Memory B cell (primary cell): Measurements from ENCODE around the gene SUCLA2.
"Not testable (repeated sequence)": the region's sequence is repeated elsewhere in the genome, so short reads cannot be mapped to it uniquely, and the experiment has no call there.

Experiments used
- ATAC-seq: fragments of 150-1000 bp; cut with Tn5 transposase; 2 replicates; pipeline ENCODE4 v1.10.0; 2021; ENCODE audit warnings: low read depth, mild to moderate bottlenecking, moderate library complexity
- DNase-seq, 2 donors: peaks; one replicate each; pipeline ENCODE4 v3.0.0; 2022; ENCODE audit warnings: low spot score in 2 of 2
- H3K27ac Mint-ChIP-seq: one replicate; pipeline ENCODE4 v1.8.0; 2022; ENCODE audit warnings: mild to moderate bottlenecking, moderate library complexity, mixed read lengths
- H3K27me3 Mint-ChIP-seq: one replicate; pipeline ENCODE4 v1.8.0; 2022; ENCODE audit warnings: mixed read lengths
- H3K36me3 Mint-ChIP-seq: one replicate; pipeline ENCODE4 v1.8.0; 2022; ENCODE audit warnings: mild to moderate bottlenecking, mixed read lengths
- H3K4me1 Mint-ChIP-seq: one replicate; pipeline ENCODE4 v1.8.0; 2022; ENCODE audit warnings: mixed read lengths
- H3K4me3 Mint-ChIP-seq: one replicate; pipeline ENCODE4 v1.8.0; 2022; ENCODE audit warnings: mild to moderate bottlenecking, moderate library complexity, mixed read lengths
- H3K9me3 Mint-ChIP-seq: one replicate; pipeline ENCODE4 v1.8.0; 2022; ENCODE audit warnings: mixed read lengths

SUCLA2 gene

DNA sequence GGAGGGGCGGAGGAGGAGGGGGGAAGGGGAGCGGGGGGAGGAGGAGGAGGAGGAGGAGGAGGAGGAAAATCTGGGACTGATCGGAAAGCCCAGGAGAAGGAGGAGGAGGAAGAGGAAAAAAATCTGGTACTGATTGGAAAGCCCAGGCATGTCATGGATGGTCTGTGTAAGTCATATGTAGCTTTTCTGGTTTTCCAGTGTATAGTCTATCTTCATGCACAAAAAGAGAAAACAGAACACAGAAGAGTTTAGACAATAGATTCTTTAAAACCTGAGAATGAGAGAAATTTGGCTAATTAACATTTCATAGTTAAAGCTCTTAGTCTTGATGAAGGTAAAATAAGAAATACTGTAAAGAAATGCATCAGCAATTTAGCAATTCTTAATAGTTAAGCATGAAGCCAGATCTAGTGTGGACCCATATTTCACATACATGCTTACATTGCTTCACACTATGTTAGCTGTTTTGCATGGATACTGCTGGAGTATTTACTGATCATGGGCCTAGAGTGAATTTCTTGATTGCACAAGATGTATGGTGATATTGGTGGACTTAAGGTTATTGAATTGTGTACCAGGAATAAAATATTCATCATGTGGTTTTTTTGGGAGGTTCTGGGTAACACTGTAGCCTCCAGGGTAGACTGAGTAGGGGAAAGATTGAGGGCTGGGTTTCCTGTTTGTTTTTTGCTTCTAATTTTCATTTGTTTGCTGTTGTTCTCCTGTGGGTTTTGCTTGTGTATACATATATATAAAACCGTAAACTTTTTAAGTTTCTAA lies 41.4 kb downstream of the SUCLA2 start:
- no peak for ATAC-seq

DNA sequence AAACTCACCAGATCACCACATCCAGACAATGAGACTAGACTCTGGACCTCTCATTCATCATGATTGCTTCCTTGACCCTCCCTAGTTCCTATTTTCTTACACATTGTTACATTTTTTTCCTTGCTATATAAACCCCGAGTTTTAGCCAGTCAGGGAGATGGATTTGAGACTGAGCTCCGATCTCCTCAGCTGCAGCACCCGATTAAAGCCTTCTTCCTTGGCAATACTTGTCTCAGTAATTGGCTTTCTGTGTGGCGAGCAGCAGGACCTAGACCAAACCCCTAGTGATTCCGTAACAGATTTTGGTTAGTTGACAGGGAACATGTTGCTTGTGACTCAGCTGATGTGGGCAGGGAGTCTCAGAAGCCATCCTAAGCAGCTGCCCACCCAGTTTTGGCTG lies 44.0 kb downstream of the SUCLA2 start:
- ATAC-seq (no peak), DNase-seq (no peak)
- peaks cover 63% of the 10 kb centered on the region for H3K36me3 Mint-ChIP-seq
- H3K9me3 Mint-ChIP-seq = peaks cover 10% of the 10 kb centered on the region
- H3K27ac Mint-ChIP-seq = no peak overlapping the region
- H3K4me3 Mint-ChIP-seq = no peak overlapping the region
- no peaks in the 10 kb centered on the region for H3K4me1 Mint-ChIP-seq
- H3K27me3 Mint-ChIP-seq = no peaks in the 10 kb centered on the region

More for the DNA sequence above, 41.4 kb downstream of the SUCLA2 start:
- DNase-seq = no peak
- Mint-ChIP-seq H3K9me3 (peaks cover 10% of the 10 kb centered on the region), H3K36me3 (peaks cover 63% of the 10 kb centered on the region), H3K4me1 (no peaks in the 10 kb centered on the region), H3K27me3 (no peaks in the 10 kb centered on the region), H3K4me3 (no peak overlapping the region), H3K27ac (no peak overlapping the region)

GRCh38 chr13:47955836-47956235 lies 45.2 kb downstream of the SUCLA2 start:
- H3K27ac Mint-ChIP-seq = no peak overlapping the region
- no peaks in the 10 kb centered on the region for H3K27me3 Mint-ChIP-seq
- peaks cover 10% of the 10 kb centered on the region for H3K9me3 Mint-ChIP-seq
- no peak for ATAC-seq
- H3K36me3 Mint-ChIP-seq = peaks cover 70% of the 10 kb centered on the region
- no peak overlapping the region for H3K4me3 Mint-ChIP-seq
- DNase-seq = no peak
- H3K4me1 Mint-ChIP-seq = no peaks in the 10 kb centered on the region

DNA sequence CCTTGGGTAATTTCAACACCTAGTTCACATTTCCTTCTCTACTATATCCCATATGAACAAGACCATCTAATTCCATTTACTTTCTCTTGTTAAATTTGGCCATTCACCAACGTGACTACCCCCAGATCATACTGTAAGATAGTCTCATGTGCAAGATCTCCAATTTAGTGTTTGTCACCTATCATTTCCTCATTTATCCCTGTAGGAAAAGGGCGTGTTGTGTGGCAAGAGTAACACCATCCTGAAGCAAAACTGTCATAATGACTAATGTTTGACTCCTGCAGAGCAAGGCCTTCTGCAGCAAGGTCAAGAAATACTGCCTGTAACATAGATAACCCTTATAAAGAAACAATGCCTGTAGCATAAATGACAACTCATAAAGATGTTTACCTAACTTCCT lies 51.3 kb downstream of the SUCLA2 start:
- Mint-ChIP-seq H3K9me3 (no peaks in the 10 kb centered on the region), H3K36me3 (peaks cover 46% of the 10 kb centered on the region), H3K27ac (no peak overlapping the region)

DNA sequence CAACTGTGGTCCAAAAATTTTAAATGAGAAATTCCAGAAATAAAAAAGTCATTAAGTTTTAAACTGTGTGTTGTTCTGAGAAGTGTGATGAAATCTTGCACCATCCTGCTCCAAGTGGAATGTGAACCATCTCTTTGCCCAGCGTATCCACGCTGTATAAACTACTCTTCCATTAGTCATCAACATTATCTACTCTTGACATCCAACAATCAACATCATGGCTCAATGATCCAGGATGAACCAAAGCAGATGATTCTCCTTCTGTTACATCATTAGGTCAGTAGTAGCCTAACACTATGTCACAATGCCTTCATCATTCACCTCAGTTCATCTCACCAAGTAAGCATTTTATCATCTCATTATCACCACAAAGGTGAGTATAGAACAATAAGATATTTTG lies 55.3 kb downstream of the SUCLA2 start:
- DNase-seq (no peak), ATAC-seq (no peak)
- peaks cover 39% of the 10 kb centered on the region for H3K36me3 Mint-ChIP-seq
- no peak overlapping the region for H3K27ac Mint-ChIP-seq
- H3K9me3 Mint-ChIP-seq = no peaks in the 10 kb centered on the region
- no peaks in the 10 kb centered on the region for H3K4me1 Mint-ChIP-seq
- H3K27me3 Mint-ChIP-seq = no peaks in the 10 kb centered on the region
- H3K4me3 Mint-ChIP-seq = no peak overlapping the region

More for the DNA sequence above, 51.3 kb downstream of the SUCLA2 start:
- ATAC-seq (no peak), DNase-seq (no peak)
- H3K4me3 Mint-ChIP-seq = no peak overlapping the region
- no peaks in the 10 kb centered on the region for H3K4me1 Mint-ChIP-seq
- H3K27me3 Mint-ChIP-seq = no peaks in the 10 kb centered on the region

DNA sequence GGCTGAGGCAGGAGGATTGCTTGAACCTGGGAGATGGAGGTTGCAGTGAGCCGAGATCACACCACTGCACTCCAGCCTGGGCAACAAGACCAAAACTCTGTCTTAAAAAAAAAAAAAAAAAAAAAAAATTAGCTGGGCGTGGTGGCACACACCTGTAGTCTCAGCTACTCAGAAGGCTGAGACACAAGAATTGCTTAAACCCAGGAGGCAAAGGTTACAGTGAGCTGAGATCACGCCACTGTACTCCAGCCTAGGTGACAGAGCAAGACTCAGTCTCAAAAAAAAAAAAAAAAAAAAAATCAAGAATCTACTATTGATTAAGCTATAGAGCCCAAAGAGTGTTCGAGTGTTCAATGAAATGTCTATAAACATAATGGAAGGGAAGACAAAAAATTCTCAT lies 55.9 kb downstream of the SUCLA2 start:
- peaks cover 37% of the 10 kb centered on the region for H3K36me3 Mint-ChIP-seq
- not testable (repeated sequence) for H3K9me3 Mint-ChIP-seq, DNase-seq, H3K27ac Mint-ChIP-seq, H3K4me3 Mint-ChIP-seq, H3K4me1 Mint-ChIP-seq, H3K27me3 Mint-ChIP-seq, ATAC-seq

DNA sequence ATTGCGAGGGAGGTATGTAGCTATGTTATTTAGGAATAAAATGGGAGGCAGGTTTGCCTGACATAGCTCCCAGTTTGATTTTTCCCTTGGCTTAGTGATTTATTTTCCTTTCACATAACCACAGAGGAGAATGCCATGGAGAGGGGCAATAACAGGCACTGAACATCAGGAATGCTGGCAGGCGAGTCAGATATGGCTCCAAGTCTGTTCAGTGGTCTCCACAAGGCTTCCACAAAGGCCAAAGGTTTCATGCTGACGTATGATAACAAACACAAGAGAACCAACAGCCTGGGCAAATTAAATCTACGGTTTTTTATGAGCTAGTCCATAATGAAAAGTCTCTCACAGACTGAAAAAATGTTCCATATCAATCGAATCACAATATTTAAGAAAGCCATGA lies 66.7 kb downstream of the SUCLA2 start:
- H3K4me1 Mint-ChIP-seq = no peaks in the 10 kb centered on the region
- H3K36me3 Mint-ChIP-seq = peaks cover 15% of the 10 kb centered on the region
- no peaks in the 10 kb centered on the region for H3K9me3 Mint-ChIP-seq
- H3K27ac Mint-ChIP-seq = no peak overlapping the region
- DNase-seq = no peak
- no peak for ATAC-seq
- H3K27me3 Mint-ChIP-seq = no peaks in the 10 kb centered on the region
- no peak overlapping the region for H3K4me3 Mint-ChIP-seq

- no peak overlapping the region for H3K4me3 Mint-ChIP-seq
- no peaks in the 10 kb centered on the region for H3K4me1 Mint-ChIP-seq
- H3K9me3 Mint-ChIP-seq = no peaks in the 10 kb centered on the region
- ATAC-seq = no peak
- H3K36me3 Mint-ChIP-seq = peaks cover 10% of the 10 kb centered on the region
- no peaks in the 10 kb centered on the region for H3K27me3 Mint-ChIP-seq
- peak overlapping the region; percentile 15 for H3K27ac Mint-ChIP-seq
- DNase-seq = no peak
These were observed 67.8 kb downstream of the SUCLA2 start for GRCh38 chr13:47932950-47933923.

DNA sequence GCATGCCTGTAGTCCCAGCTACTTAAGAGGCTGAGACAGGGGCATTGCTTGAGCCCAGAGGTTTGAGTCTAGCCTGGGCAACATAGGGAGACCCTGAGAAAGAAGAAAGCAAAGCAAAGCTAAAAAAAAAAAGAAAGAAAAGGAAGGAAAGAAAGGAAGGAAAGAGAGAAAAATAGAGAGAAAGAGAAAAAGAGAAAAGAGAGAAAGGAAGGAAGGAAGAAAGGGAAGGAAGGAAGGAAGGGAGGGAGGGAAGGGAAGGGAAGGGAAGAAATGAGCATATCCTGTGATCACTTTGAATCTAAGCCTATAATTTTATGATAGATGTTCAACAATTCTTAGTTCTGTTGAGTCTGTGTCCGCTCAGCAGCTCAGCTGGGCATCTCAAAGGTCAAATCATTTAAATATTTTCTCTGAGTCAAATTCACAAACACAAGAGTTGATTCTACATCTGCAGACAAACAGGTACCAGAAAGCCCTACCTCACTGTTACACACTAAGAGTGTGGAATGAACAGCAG lies 70.4 kb downstream of the SUCLA2 start:
- H3K9me3 Mint-ChIP-seq = no peaks in the 10 kb centered on the region
- no peak overlapping the region for H3K4me3 Mint-ChIP-seq
- H3K4me1 Mint-ChIP-seq = no peaks in the 10 kb centered on the region
- H3K27ac Mint-ChIP-seq = peak overlapping the region; percentile 3
- no peaks in the 10 kb centered on the region for H3K27me3 Mint-ChIP-seq
- DNase-seq = no peak
- ATAC-seq = no peak
- peaks cover under 1% of the 10 kb centered on the region for H3K36me3 Mint-ChIP-seq

- Mint-ChIP-seq H3K27me3 (no peaks in the 10 kb centered on the region), H3K9me3 (no peaks in the 10 kb centered on the region), H3K4me3 (no peak overlapping the region), H3K27ac (no peak overlapping the region), H3K36me3 (no peaks in the 10 kb centered on the region), H3K4me1 (no peaks in the 10 kb centered on the region)
- ATAC-seq (no peak), DNase-seq (no peak)
These were observed 71.9 kb downstream of the SUCLA2 start for GRCh38 chr13:47929156-47929555.

GRCh38 chr13:47917022-47917574 lies 84.0 kb downstream of the SUCLA2 start:
- Mint-ChIP-seq H3K27ac (no peak overlapping the region), H3K27me3 (no peaks in the 10 kb centered on the region), H3K9me3 (peaks cover 6% of the 10 kb centered on the region), H3K36me3 (peaks cover 17% of the 10 kb centered on the region), H3K4me3 (no peak overlapping the region), H3K4me1 (peaks cover 6% of the 10 kb centered on the region)
- no peak for DNase-seq
- ATAC-seq = peak; percentile 21

DNA sequence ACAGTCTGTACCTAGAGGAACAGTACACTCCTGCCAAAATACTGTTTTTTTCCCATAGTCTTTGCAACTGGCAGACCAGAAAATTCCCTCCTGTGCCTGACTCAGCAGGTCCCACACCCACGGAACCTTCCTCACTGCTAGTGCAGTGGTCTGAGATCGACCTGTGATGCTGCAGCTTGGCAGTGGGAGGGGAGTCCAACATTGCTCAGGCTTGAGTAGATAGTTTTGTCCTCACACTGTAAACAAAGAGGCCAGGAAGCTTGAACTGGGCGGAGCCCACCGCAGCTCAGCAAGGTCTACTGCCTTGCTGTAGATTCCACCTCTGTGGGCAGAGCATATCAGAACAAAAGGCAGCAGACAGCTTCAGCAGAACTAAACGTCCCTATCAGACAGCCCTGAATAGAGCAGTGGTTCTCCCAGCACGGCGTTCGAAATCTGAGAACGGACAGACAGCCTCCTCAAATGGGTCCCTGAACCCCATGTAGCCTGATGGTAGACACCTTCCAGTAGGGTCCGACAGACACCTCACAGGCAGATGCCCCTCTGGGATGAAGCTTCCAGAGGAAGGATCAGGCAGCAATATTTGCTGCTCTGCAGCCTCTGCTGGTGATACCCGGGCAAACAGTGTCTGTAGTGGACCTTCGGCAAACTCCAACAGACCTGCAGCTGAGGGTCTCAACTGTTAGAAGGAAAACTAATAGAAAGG lies 92.7 kb downstream of the SUCLA2 start:
- Mint-ChIP-seq H3K4me1 (peaks cover 4% of the 10 kb centered on the region), H3K4me3 (no peak overlapping the region), H3K9me3 (peaks cover 8% of the 10 kb centered on the region), H3K27ac (no peak overlapping the region), H3K36me3 (peaks cover 35% of the 10 kb centered on the region), H3K27me3 (no peaks in the 10 kb centered on the region)
- no peak for ATAC-seq
- DNase-seq = no peak

DNA sequence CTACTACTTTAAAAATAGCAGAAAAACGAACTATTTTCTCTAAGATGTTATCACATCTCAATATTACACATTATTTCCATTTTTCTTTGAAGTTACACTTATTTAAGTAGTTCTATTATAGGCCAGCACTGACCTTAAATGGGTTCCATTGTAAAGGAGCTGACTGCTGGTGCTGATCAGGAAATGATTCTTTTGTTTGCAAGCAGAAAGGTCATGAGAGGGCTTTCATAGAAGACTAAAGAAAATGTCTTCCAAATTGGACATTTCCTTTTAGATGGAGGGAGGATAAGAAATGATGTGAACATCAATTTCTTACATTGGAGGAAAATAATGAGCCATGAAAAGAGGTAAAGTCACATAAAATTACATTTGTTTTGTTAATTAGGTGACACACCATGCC lies 96.2 kb downstream of the SUCLA2 start:
- H3K4me3 Mint-ChIP-seq = no peak overlapping the region
- DNase-seq (no peak), ATAC-seq (no peak)
- H3K27ac Mint-ChIP-seq = peak overlapping the region; percentile 47
- peaks cover 4% of the 10 kb centered on the region for H3K4me1 Mint-ChIP-seq
- peaks cover 2% of the 10 kb centered on the region for H3K9me3 Mint-ChIP-seq
- H3K27me3 Mint-ChIP-seq = no peaks in the 10 kb centered on the region
- H3K36me3 Mint-ChIP-seq = peaks cover 30% of the 10 kb centered on the region
